ENCODE measurements around the gene SNTG2.

The SNTG2 gene

DNA sequence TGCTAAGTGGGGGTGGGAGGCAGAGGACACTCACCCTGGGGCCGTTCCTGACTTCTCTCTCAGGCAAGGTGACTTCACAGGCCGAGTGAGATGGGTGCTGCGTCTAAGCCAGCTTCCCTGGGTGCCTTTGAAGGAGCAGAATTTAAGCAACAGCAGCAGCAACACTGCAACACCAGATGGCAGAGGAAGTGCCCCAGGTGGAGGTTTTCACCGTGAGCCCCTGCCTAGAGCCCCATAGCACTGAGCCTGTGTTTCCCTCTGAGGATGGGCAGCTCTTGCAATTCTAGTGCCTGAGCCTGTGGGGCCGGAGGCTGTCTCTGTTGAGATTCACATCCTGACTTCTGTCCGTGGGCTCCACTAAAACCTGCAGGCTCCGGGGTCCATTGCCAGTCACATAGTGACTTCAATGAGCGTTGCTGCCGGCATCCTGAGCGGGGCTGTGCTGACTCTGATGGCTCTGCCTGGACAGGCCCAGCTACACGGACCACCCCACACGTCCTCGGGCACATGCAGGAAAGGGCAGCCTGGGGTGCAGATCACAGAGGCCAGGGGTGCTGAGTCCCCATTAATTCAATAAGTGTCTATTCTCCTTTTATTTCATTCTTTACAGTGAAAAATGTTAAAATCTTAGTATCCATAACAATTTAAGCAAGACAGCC, 218.8 kb downstream of the SNTG2 start:
- DNase-seq (ENCODE audit: low read depth) = no peak
- no peak overlapping the region for H3K4me3 ChIP-seq (ENCODE audit: control insufficient read depth, low read depth, low read length)
- TF ChIP-seq, protein P1, sequence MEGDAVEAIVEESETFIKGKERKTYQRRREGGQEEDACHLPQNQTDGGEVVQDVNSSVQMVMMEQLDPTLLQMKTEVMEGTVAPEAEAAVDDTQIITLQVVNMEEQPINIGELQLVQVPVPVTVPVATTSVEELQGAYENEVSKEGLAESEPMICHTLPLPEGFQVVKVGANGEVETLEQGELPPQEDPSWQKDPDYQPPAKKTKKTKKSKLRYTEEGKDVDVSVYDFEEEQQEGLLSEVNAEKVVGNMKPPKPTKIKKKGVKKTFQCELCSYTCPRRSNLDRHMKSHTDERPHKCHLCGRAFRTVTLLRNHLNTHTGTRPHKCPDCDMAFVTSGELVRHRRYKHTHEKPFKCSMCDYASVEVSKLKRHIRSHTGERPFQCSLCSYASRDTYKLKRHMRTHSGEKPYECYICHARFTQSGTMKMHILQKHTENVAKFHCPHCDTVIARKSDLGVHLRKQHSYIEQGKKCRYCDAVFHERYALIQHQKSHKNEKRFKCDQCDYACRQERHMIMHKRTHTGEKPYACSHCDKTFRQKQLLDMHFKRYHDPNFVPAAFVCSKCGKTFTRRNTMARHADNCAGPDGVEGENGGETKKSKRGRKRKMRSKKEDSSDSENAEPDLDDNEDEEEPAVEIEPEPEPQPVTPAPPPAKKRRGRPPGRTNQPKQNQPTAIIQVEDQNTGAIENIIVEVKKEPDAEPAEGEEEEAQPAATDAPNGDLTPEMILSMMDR (IDR thresholded peaks at IDR 0.05; ENCODE audit: control insufficient read depth, insufficient read depth, low read depth, low read length, missing control alignments) = no peak

DNA sequence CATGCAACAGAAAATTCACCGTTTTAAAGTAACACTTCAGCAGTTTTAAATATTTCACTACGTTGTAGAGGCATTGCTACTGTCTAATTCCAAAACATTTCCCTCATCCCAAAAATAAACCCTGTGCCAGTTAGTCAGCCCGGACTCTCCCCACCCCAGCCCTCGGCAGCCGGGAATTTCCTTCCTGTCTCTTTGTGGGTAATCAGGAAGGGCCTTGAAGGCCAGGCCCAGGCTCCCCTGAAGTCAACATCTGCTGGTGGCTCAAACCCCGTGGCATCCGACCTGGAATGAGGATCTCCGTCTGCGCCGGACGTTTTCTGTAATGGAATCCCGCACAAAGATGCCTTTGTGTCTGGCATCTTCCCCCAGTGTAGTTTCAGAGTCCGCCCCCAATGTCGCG, 219.6 kb downstream of the SNTG2 start:
- H3K4me3 ChIP-seq (ENCODE audit: control insufficient read depth, low read depth, low read length) = no peak overlapping the region
- TF ChIP-seq, protein P1 (IDR thresholded peaks at IDR 0.05; ENCODE audit: control insufficient read depth, insufficient read depth, low read depth, low read length, missing control alignments) = no peak
- no peak for DNase-seq (ENCODE audit: low read depth)

DNA sequence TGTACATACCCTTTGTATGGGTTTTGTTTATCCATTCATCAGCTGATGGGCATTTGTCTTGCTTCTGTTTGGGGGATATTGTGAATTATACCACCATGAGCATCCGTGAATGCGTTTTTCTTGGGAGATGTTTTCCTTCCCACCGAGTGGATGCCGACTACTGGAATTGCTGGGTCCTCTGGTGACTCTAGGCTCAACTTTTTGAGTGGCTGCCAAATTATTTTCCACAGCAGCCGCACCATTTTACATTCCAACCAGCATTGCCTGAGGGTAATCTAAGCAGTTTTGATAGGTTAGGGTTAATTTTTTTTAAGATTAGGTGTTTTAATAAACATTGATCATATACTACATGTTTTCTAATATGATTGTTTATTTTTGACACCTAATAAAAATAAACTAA, 220.1 kb downstream of the SNTG2 start:
- no peak overlapping the region for H3K4me3 ChIP-seq (ENCODE audit: control insufficient read depth, low read depth, low read length)
- no peak for DNase-seq (ENCODE audit: low read depth)
- TF ChIP-seq, protein P1 (IDR thresholded peaks at IDR 0.05; ENCODE audit: control insufficient read depth, insufficient read depth, low read depth, low read length, missing control alignments) = no peak

DNA sequence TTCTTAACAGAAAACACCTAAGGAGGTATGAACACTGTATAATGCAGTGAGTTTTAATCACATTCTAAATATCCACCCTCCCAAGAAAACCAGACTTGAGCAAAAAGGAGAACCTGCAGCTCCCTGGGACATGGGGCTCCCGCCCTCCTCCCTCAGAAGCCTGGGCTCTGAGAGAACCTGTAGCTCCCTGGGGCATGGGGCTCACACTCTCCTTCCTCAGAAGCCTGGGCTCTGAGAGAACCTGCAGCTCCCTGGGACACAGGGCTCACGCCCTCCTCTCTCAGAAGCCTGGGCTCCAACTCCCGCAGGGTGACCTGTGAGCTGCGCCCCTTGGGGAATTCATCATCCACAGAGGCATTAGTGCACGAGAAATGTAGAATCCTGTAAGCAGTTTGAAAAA, 222.9 kb downstream of the SNTG2 start:
- H3K4me3 ChIP-seq (ENCODE audit: control insufficient read depth, low read depth, low read length) = no peak overlapping the region
- TF ChIP-seq, protein P1 (IDR thresholded peaks at IDR 0.05; ENCODE audit: control insufficient read depth, insufficient read depth, low read depth, low read length, missing control alignments) = no peak
- DNase-seq (ENCODE audit: low read depth) = no peak

DNA sequence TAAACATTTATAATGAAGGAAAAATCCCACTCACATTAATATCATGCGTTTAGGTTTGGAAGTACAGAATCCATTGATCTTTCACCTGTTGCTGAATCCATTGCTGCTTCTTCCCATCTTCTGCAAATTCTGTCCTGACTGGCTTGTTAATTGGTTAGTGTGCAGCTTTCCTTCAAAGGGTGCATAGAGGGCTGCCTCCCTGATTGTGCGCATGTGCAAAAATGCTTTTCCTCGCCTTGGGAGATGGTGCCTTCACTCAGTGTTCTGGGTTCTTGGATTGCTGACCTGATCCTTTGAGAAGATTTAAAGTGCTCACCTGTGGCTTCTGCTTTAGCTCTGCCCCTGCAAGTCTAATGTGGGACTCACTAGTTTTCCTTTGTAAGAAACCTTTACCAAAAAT, 231.2 kb downstream of the SNTG2 start:
- DNase-seq (ENCODE audit: low read depth) = no peak
- TF ChIP-seq, protein P1 (IDR thresholded peaks at IDR 0.05; ENCODE audit: control insufficient read depth, insufficient read depth, low read depth, low read length, missing control alignments) = no peak
- H3K4me3 ChIP-seq (ENCODE audit: control insufficient read depth, low read depth, low read length) = no peak overlapping the region

DNA sequence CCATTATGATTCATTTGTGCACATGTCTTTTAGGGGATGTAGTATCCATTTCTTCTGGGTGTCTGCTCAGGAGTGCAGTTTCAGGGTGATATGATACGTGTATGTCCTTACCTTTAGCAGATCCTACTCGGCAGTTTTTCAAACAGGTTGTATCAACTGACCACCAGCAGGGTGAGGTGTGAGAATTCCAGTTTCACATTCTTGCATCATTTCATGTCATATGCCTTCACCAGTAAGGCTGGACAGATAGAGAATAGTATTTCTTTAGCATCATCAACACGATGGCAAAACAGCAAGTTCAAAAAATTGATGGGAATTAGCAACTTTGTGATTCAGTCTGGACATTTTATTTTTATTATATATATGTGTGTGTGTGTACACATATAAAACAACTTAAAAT, 232.7 kb downstream of the SNTG2 start:
- no peak overlapping the region for H3K4me3 ChIP-seq (ENCODE audit: control insufficient read depth, low read depth, low read length)
- DNase-seq (ENCODE audit: low read depth) = no peak
- TF ChIP-seq, protein P1 (IDR thresholded peaks at IDR 0.05; ENCODE audit: control insufficient read depth, insufficient read depth, low read depth, low read length, missing control alignments) = no peak

Data from AG09309 (cell line).